Chondrocyte (in vitro differentiated cells): Measurements from ENCODE around the gene PPP6C. TPM values are rescaled to one million over a fixed set of nuclear protein-coding genes. Genes with fewer than 3 reads are reported as not detected.
"Not testable (repeated sequence)": the region's sequence is repeated elsewhere in the genome, so short reads cannot be mapped to it uniquely, and the experiment has no call there.

Experiments
- DNase-seq: peaks from one replicate; pipeline ENCODE4 v3.0.0; 2021; ENCODE audit warnings: mixed read lengths, low spot score
- H3K27ac Mint-ChIP-seq: one replicate; pipeline ENCODE4 v1.8.0; 2021; ENCODE audit warnings: mild to moderate bottlenecking, moderate library complexity, mixed read lengths; ENCODE audit not compliant: unreplicated experiment
- H3K27me3 Mint-ChIP-seq: 2 replicates; pipeline ENCODE4 v1.8.0; 2021; ENCODE audit warnings: low read depth, mixed read lengths
- H3K36me3 Mint-ChIP-seq: 2 replicates; pipeline ENCODE4 v1.8.0; 2021; ENCODE audit warnings: low read depth, mixed read lengths
- H3K4me1 Mint-ChIP-seq: 2 replicates; pipeline ENCODE4 v1.8.0; 2021; ENCODE audit warnings: low read depth, mild to moderate bottlenecking, mixed read lengths
- H3K4me3 Mint-ChIP-seq: one replicate; pipeline ENCODE4 v1.8.0; 2021; ENCODE audit warnings: mild to moderate bottlenecking, moderate library complexity, mixed read lengths; ENCODE audit not compliant: unreplicated experiment
- H3K9me3 Mint-ChIP-seq: 2 replicates; pipeline ENCODE4 v1.8.0; 2021; ENCODE audit warnings: low read depth, mixed read lengths
- CTCF ChIP-seq: fragments of 200-600 bp; sonication (generic); IDR thresholded peaks from 2 replicates; pipeline ENCODE4 v1.5.0; 2021; ENCODE audit warnings: antibody characterized with exemption, mild to moderate bottlenecking, moderate library complexity
- total RNA-seq: library from RNA; stranded (reverse); gene quantifications from 3 replicates; pipeline ENCODE4 v1.2.1, GENCODE V29; 2021

PPP6C gene
- total RNA-seq, 1 donor from 2014 or later = 39.8 TPM

GRCh38 chr9:125177888-125178287 lies 11.7 kb downstream of the PPP6C start:
- peaks cover 18% of the 10 kb centered on the region for H3K4me1 Mint-ChIP-seq
- no peaks in the 10 kb centered on the region for H3K27me3 Mint-ChIP-seq
- H3K36me3 Mint-ChIP-seq = peaks cover 2% of the 10 kb centered on the region
- DNase-seq = no peak
- TF ChIP-seq CTCF = no peak
- no peak overlapping the region for H3K4me3 Mint-ChIP-seq
- no peaks in the 10 kb centered on the region for H3K9me3 Mint-ChIP-seq
- H3K27ac Mint-ChIP-seq = no peak overlapping the region

- no peak for TF ChIP-seq CTCF
- H3K27me3 Mint-ChIP-seq = no peaks in the 10 kb centered on the region
- no peak for DNase-seq
- H3K36me3 Mint-ChIP-seq = peaks cover 2% of the 10 kb centered on the region
- H3K27ac Mint-ChIP-seq = peak overlapping the region; percentile 6
- H3K4me1 Mint-ChIP-seq = peaks cover 20% of the 10 kb centered on the region
- H3K4me3 Mint-ChIP-seq = no peak overlapping the region
- no peaks in the 10 kb centered on the region for H3K9me3 Mint-ChIP-seq
These were observed 13.0 kb downstream of the PPP6C start for GRCh38 chr9:125176636-125177035.

- peaks cover 11% of the 10 kb centered on the region for H3K36me3 Mint-ChIP-seq
- H3K27me3 Mint-ChIP-seq = no peaks in the 10 kb centered on the region
- H3K4me3 Mint-ChIP-seq = no peak overlapping the region
- H3K27ac Mint-ChIP-seq = peak overlapping the region; percentile 75
- H3K9me3 Mint-ChIP-seq = no peaks in the 10 kb centered on the region
- no peak for DNase-seq
- no peak for TF ChIP-seq CTCF
- peaks cover 44% of the 10 kb centered on the region for H3K4me1 Mint-ChIP-seq
These were observed 17.4 kb downstream of the PPP6C start for GRCh38 chr9:125172031-125172755.

- Mint-ChIP-seq H3K36me3 (peaks cover 9% of the 10 kb centered on the region), H3K9me3 (no peaks in the 10 kb centered on the region), H3K27me3 (no peaks in the 10 kb centered on the region), H3K4me1 (peaks cover 60% of the 10 kb centered on the region), H3K4me3 (no peak overlapping the region), H3K27ac (no peak overlapping the region)
- no peak for DNase-seq
- no peak for TF ChIP-seq CTCF
These were observed 19.7 kb downstream of the PPP6C start for GRCh38 chr9:125169895-125170294.

GRCh38 chr9:125166762-125167161 lies 22.8 kb downstream of the PPP6C start:
- H3K27me3 Mint-ChIP-seq = no peaks in the 10 kb centered on the region
- H3K27ac Mint-ChIP-seq = peak overlapping the region; percentile 88
- no peak overlapping the region for H3K4me3 Mint-ChIP-seq
- H3K36me3 Mint-ChIP-seq = peaks cover 9% of the 10 kb centered on the region
- H3K9me3 Mint-ChIP-seq = no peaks in the 10 kb centered on the region
- no peak for DNase-seq
- peaks cover 46% of the 10 kb centered on the region for H3K4me1 Mint-ChIP-seq
- TF ChIP-seq CTCF = no peak

GRCh38 chr9:125162891-125163290 lies 26.7 kb downstream of the PPP6C start:
- Mint-ChIP-seq H3K27ac (peak overlapping the region; percentile 2), H3K4me1 (peaks cover 37% of the 10 kb centered on the region)
- not testable (repeated sequence) for H3K36me3 Mint-ChIP-seq, H3K4me3 Mint-ChIP-seq, DNase-seq, H3K9me3 Mint-ChIP-seq, H3K27me3 Mint-ChIP-seq
